ENCODE data around the gene MIEF1.
"Not testable (repeated sequence)": the region's sequence is repeated elsewhere in the genome, so short reads cannot be mapped to it uniquely, and the experiment has no call there.

The MIEF1 gene

DNA sequence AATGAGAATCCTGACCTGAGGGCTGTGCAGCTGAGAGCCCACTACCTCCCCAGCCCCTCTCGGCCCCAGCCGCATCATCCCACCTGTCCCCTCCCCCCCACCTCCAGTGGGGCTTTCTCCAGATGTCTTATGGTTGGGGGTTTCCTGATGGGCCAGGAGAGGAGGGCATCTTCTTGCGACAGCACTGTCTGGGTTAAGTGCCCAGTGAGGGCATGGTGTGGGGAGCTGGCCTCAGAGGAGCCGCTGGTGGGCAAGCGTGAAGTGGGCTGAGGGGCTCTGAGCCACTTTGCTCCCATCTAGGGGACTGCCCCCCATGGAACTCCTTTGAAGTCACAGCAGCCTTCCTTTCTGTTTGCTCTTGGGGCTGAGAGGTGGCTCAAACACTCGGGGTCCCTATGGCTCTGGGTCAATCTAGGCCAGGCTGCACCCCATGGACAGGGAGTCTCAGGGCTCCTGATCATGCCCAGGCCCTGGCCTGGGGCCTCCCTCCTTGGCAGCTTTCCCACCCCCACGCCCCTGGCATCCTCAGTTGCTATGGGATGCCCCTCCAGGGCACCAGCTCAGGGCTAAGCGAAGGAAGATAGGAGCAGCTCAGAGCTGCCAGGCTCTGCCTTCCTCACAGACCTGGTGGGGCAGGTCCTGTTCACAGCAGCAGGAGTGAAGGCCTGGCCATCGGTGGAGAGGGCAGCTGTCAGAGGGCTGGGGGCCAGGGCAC is 11.0 kb upstream of the MIEF1 start:
- no peak for DNase-seq

DNA sequence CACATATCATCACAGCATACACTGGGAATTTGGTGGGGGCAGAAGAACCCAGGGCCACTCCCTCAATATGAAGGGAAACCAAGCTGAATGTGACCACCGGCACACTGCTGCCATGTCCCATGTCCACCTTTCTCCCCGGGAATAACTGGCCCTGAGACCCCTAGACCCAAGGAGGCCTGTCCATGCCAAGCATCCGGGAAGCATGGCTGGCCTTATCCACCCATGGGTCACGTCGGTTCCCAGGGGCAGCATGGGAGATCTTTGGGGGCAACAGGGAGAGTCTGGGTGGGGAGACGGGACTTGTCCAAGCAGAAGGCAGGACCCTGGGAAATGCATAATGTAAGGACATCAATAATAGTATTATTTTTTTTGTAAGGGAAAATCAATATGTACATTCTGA is 10.4 kb upstream of the MIEF1 start:
- no peak for DNase-seq

DNA sequence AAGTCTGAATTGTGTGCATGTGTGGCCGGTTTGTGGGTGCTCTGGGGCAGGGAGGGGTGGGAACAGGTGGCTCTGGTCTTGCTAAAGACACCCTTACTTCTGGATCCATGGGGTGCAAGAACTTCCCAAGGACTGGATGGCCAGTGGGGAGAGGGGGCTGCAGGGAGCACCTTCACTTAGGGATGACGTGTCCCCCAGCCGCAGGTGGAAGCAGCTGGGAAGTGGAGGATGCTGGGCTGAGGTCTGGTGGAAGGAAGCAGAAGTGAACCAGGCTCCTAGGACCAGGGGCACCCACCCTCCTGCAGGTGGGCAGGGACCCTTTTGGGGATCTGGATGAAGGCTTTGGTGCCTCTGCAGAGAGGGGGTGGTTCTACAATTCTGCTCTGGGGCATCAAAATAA is 9.9 kb upstream of the MIEF1 start:
- DNase-seq: no peak

DNA sequence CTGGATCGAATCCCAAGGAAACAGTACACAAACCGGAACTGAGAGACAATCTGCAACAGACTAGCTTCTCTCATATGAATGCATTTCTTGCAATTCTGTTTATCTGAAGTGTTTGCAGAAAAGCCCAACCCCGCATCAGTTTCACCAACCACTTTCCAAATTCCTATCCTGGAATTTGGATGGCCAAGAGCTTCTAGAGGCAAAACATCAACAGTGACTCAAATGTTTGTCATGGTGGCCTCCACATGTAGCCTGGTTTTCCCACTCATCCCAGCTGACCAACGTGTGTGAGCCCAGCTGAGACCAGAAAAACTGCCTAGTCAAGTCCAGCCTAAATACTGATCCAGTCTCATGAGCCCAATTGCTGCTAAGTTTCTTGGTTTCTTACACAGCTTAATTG is 8.3 kb upstream of the MIEF1 start:
- DNase-seq: no peak

DNA sequence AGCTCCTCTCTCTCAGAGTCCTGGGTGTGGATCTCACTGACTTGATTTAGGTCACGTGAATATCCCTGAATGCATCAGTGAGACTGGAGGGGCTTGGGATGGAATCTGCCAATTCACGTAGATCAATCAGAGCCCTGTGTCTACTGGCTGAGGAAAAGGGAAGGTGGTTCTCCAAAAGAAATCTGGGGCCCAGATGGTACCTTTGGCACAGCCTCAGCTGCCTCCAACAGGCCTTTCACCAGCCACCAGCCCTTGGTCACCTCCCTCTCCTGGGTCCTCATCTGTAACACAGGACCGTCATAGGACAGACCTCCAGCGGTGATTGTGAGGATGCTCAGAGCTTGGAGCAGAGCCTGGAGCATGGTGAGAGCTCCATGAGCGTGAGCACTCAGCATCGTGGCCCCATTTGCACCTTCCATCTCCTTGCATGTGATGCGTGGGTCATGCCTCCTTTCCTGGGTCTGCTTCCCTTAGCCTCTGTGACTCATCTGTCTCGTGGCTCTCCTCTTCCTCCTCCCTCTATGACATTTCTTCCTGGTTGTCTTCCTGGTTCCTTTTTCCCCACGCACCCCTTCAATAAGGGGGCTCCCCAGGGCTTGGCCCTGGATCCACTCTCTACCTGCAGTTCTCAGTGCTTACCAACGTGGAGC is 7.5 kb upstream of the MIEF1 start:
- no peak for DNase-seq

DNA sequence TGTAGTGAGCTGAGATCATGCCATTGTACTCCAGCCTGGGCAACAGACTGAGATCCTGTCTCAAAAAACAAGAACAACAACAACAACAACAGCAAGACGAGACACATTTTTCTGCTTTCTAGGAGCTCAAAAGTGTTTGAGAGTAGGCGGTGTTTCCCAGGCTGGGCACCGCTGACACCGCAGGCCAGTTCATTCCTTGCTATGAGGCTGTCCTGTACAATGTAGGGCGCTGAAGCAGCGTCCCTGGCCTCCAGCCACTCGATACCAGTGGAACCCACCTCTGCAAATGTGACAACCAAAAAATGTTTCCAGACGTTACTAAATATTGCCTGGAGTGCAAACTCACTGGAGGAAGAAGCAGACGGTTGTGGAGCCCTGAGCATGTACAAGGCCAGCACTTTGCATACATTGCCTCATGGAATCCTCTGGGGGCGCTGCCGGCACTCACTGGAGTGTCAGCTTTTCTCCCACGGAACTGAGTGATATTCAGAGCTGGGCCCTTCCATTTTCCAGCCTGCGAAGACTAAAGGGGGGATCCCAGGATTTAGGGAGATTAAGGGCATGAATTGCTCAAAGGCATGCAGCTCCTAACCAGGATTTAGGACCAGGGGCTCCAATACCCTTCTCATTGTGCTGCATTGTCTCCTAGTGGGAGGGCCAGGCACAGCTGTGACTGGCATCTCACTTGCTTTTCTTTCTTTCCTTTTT is 5.8 kb upstream of the MIEF1 start:
- DNase-seq: no peak

DNA sequence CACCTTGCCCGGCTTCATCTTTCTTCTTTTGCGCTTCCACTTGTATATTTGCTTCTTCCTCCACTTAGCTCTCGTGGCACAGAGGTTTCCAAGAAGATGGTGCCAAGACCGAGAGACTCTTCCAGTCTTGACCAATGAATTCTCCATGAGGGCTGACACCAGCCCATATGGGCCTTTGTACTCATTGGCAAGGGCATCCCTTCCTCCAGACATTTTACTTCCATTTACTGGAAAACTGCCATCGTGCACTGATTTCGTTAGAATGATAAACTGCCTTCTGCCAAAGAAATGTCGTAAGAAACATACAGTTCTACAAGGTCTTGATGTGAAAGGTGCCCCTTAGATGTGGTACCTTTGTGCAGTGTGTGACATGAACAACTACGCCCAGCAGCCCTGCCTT is 4.7 kb upstream of the MIEF1 start:
- no peak for DNase-seq

DNA sequence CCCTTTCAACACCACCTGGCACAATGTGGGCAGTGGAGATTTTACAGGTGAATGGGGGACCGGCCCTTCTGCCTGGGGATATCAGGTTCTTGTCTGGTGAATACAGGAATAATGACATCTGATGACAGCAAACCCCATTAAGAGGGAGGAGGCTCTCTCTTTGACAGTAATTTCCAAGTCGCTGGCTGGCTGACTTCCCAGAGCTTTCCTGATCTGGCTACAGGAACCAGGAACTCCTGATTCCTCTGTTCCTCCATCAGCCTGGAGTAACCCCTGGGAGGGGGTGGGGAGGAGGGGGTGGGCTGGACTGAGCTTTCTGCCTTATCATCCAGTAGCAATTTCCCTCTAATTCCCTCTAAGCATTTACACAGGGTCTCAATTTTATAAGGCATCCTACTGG is 3.7 kb upstream of the MIEF1 start:
- DNase-seq: no peak

DNA sequence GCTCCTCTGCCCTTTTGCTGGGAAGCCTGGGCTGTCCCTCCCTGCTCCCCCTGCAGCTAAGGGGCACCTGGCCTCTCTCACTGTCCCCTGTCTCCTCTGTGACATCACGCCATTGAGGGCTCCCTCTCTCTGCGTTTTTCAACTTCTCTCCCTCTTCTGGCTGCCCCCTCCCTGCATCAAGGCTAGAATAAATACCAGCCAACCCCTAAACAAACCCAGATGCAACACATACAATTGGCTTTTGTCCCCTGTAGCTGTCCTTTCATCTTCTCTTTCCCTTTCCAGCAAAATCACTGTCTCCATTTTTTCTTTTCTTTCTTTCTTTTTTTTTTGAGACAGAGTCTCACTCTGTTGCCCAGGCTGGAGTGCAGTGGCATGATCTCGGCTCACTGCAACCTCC is 3.3 kb upstream of the MIEF1 start:
- no peak for DNase-seq

DNA sequence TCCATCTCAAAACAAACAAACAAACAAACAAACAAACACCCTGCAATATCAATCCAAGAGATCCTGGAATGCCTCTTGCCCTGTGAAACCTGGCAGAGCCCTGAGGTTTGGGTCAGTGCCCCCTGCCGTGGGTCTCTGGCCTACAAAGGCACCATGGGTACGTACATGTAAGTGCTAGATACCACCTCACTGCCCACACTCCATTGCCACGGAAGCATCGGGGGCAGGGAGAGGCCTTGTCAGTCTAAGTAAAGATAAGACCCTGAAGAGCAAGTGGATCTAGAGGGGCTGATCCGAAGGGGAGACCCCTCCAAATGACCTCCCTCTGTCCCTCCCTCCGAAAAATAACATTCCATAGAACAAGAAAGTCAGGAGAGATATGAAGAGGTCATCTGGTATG is 2.0 kb upstream of the MIEF1 start:
- no peak for DNase-seq

DNA sequence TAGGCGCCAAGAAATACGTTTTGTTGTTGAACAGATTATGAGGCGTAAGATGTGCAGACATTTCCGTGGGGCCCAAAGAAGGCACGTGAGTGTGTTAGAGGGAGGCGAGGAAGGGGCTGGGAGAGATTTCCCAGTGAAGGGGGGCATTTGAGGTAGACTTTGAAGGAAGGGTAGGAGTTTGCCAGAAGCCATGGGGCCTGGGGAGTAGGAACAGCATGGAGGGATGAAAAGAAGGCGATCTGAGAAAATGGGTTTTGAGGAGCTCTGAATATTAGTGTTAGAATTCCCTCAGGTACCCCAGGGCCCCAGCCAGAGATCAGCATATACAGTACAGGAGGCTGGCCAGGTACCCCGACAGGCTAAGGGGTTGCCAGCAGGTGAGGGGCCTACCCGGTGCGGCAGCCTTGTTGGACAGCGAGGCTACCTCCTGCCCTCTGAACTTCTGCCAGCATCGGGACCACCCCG is 414 bp upstream of the MIEF1 start:
- no peak for DNase-seq

DNA sequence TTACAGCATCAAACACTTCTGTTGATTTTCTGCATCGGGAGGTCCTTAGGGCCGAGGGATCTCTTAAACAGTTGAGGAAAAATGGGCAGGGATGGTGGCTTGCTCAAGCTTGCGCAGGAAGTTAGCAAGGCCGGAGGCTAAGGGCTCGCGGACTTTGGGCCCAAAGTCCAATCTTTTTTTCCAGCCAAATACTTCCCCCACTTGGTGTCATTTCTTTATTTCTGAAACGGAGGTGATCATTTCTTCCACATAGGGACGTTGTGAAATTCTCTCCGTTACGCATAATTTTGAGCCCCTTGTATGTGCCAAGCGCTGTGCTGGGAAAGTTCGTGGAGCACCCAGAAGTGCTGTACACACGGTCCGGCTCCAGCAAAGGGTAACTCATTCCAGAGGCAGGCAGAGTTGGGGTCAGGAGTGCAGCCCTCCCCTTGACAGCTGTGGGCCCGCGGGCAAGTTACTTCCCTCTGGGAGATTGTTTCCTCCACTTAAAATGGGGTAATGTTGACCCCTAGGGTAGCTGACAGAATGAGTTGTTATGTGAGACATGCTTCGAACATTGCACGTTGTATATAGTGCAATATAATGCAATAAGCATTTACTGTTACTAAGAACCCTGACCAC is 809 bp downstream of the MIEF1 start:
- no peak for DNase-seq

DNA sequence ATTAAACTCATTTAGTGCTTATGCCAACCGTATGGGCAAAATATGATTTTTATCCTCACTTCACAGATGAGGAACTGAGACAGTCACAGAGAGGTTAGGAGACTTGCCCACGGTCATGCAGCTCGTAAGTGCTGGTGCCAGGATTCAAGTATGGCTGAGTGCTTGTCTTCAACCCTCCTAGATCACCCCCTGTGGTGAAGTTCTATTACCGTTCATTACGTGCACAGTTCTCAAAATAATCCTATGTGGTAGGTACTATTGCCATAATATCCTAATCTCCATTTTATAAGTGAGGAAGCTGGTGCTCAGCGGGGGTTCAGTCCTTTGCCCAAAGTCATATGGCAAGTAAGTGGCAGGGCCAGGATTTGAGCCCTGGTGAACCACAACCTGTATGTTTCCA is 1.5 kb downstream of the MIEF1 start:
- DNase-seq: no peak

DNA sequence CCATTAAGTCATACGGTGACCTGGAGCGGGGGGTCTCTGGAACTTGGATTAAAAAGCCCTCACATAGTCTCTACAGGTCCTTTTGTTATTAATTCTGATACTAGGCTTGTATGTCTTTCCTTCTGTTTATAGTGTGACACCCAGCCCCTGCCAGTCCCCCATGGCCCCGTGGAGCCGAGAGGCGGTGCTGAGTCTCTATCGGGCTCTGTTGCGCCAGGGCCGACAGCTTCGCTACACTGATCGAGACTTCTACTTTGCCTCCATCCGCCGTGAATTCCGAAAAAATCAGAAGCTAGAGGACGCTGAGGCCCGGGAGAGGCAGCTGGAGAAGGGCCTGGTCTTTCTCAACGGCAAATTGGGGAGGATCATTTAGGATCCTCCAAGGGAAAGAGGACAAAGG is 2.0 kb downstream of the MIEF1 start:
- no peak for DNase-seq

DNA sequence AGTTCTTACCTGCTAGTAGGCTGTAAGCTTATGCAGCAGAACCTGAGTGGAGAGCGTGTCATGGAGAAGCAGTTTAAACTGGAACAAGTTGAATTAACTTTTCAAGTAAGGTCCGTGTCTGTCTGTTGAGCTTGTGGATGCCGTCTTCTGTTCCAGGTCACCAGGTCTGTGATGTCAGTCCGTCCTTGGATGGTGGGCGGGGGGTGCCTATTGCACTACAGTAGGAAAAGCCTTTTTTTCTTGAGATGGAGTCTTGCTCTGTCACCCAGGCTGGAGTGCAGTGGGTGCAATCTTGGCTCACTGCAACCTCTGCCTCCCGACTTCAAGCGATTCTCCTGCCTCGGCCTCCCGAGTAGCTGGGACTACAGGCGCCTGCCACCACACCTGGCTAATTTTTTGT is 4.9 kb downstream of the MIEF1 start:
- DNase-seq: not testable (repeated sequence)

DNA sequence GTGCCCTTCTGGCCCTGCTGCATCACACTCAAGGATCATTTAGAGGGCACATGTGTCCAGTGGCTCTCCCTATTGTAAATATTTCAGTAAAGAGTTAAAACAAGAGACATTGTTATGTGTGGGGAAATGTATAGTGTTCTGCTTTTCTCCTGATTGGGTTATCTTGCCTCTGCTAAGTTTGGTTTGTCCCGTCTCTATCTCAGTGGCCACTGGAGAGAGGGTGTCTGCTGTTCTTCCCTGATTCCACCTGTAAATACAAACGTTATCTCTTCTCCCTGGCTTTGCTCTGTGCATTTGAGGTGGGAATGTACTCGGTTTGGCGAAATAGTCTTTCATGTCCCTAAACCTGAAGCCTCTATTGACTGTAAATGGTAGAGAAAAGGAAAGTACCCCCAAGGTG is 6.3 kb downstream of the MIEF1 start:
- DNase-seq: no peak

DNA sequence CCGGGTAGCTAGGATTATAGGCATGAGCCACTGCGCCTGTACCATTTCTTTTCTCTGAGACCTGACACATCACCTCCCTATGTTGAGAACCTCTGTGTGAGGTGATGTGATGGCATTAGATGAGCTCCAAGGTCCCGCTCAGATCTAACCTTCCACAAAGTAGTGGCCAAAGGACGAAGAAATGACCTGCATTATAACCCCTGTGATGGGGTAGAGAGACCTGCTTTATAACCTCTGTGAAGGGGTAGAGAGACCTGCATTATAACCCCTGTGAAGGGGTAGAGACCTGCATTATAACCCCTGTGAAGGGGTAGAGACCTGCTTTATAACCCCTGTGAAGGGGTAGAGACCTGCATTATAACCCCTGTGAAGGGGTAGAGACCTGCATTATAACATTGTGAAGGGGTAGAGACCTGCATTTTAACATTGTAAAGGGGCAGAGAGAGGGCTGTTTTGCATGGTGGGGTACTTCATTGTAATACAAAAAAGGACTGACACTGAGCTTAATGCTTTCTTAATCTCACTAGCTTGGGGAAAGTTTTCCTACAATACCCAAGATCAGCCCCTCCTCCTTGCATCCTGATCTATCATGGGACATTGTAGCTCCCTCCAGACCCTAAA is 8.5 kb downstream of the MIEF1 start:
- DNase-seq: no peak

DNA sequence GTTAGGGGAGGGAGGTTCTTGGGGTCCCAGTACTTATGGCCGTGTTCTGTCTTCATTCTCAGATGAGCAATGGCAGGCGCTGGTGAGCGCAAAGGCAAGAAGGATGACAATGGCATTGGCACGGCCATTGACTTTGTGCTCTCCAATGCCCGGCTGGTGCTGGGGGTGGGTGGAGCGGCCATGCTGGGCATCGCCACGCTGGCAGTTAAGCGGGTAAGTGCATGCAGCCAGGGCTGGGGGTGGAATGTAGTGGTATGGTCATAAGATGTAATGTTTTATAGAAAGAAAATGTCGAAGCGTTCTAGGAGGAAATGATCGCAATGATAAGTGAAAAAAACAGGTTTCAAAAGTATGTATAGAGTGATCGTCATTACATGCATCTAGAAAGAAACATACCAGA is 9.1 kb downstream of the MIEF1 start:
- no peak for DNase-seq

DNA sequence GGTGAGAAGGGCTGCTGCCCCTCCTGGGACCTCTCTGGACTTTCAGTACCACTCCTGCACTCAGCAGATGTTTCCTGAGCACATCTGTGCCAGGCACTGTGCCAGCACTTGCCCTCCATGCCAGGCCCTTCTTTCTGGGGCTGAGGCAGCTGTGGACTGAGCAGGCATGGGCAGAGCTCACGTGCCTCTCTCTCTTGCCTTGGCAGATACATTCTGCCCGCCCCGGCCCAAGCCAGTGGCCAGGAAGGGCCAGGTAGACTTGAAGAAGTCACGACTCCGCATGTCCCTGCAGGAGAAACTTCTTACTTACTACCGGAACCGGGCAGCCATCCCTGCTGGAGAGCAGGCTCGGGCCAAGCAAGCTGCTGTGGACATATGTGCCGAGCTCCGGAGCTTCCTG is 9.9 kb downstream of the MIEF1 start:
- DNase-seq: no peak

DNA sequence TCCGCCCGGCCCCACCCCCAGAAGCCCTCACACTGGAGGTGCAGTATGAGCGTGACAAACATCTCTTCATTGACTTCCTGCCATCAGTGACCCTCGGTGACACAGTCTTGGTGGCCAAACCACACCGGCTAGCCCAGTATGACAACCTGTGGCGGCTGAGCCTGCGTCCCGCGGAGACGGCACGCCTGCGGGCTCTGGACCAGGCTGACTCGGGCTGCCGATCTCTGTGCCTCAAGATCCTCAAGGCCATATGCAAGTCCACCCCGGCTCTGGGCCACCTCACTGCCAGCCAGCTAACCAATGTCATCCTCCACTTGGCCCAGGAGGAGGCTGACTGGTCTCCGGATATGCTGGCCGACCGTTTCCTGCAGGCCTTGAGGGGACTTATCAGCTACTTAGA is 11.7 kb downstream of the MIEF1 start:
- no peak for DNase-seq

DNA sequence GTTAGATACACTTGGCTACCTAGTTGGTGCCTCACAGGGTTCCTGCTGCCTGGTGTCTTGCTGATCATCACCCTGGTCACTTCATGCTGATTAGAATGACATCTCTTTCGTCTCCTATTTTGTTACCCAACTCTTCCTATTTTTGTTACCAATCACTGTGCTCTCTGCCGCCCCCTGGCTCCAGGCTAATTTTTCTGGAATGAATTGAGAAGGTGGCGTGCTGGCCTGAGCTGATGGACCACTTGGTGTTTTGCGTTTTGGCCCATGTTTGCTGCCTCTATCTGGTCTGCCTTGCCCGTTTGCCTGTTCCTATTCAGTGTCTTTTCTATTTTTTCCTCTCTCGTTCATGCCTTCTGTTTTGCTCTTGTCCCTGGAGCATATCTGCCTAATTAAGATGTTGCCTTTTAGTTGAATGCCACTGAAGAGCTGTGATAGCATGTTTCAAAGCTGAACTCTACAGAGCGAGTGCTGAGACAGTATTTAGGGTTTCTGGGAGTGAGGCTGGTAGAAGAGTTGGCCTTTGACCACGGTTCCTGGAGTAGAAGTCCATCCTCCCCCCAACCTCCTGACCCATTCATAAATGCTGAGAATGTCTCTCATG is 12.4 kb downstream of the MIEF1 start:
- no peak for DNase-seq

DNA sequence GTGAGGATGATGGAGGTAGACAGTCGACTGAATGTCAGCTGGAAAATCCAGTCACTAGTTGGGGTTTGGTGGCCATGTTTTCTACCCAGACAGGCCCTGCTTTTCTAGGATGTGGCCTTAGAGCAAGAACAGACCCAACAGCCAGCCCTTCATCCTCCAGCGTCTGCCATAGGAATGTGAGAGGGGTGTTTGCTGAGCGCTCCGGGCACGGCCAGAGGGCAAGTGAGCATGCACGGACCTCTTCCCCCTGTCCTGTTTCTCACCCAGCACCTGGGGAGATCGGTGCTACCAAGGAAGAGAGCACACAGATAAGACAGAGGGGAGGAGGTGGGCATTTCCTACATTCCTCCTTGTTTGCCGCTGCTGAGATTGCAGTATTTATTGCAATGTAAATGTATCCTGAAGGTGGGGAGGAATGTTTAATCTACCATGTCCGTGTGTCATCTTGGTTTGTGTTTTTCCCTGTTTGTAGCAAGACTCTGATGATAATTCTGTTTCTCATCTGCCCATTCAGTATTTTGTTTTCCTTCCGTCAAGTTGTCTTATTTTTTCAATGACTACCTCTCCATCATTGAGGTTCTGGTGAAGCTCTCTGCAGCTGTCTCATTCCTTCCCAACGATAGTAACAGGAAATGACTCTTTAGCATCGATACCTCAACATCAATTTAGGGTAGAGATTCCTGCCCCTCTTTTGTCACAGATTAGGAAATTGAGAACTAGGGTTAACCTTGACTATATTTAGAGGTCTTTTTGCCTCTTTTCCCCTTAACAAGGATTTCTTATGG is 13.4 kb downstream of the MIEF1 start:
- DNase-seq: no peak
